G401 (cell line): ENCODE results near the gene TMEM121B. TPM values are rescaled to one million over a fixed set of nuclear protein-coding genes. Genes with fewer than 3 reads are reported as not detected.
A peak's percentile ranks its signal among the peaks of the same experiment; 100 is the strongest.

Source experiments
- DNase-seq: peaks from one replicate; pipeline ENCODE4 v3.0.0-alpha.2; 2015; ENCODE audit warnings: low spot score
- in situ Hi-C: cut with HindIII; loops from 2 replicates; pipeline ENCODE4 v1.10.0; 2016; ENCODE audit warnings: low sequenced_read_pairs, mixed read lengths
- total RNA-seq: library from RNA; depleted of rRNA; stranded (reverse); fragments of >200 nt; shearing (Covaris generic); gene quantifications from 2 replicates; pipeline ENCODE4 v1.2.3, GENCODE V29; 2014

The TMEM121B gene
- total RNA-seq, 1 experiment from 2014 or later = 0.75 TPM

GRCh38 chr22:17140826-17141766 lies 19.9 kb upstream of the TMEM121B start:
- no peak for DNase-seq
- in situ Hi-C loops = no loop called here

GRCh38 chr22:17140022-17140421 lies 18.9 kb upstream of the TMEM121B start:
- in situ Hi-C loops = no loop called here
- DNase-seq = no peak

DNA sequence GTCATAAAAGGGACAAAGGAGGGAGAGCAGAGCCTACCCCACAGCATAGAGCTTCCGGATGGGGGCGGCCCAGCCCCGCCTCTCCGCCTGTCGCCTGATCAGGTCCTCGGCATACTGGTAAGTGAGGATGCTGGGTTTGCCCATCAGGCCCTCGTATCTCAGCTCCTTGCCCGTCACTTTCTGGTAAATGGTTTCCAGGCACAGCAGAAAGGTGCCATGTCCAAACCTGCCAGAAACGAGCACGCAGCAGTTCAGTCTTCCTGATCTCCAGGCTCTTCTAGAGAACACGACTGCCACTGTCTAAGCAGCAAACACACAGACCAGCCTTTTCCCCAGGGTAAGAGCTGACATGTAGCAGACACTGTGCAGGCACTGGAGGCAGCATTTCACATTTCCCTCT lies 17.4 kb upstream of the TMEM121B start:
- DNase-seq = no peak
- in situ Hi-C loops = no loop called here

- in situ Hi-C loops = no loop called here
- no peak for DNase-seq
Measured at GRCh38 chr22:17137861-17138425, 16.8 kb upstream of the TMEM121B start.

DNA sequence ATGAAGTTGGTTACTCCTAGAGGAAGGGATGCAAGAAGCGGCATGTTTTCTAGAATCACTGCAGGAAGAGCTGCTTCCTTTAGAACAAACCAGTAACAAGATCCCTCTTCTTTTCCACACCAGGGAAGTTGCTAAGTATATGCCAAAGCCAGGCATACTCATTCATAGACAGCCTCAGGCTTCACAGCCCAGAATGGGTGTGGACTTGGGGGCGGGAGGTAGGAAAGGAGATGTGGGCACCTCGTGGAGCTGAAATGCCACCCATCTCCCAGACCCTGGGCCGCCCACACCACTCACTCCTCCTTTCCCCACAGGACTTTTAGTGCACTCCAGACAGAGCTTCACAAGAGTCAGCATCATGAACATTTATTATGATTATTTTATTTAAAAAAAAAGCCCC lies 16.0 kb upstream of the TMEM121B start:
- DNase-seq = no peak
- in situ Hi-C loops = no loop called here

DNA sequence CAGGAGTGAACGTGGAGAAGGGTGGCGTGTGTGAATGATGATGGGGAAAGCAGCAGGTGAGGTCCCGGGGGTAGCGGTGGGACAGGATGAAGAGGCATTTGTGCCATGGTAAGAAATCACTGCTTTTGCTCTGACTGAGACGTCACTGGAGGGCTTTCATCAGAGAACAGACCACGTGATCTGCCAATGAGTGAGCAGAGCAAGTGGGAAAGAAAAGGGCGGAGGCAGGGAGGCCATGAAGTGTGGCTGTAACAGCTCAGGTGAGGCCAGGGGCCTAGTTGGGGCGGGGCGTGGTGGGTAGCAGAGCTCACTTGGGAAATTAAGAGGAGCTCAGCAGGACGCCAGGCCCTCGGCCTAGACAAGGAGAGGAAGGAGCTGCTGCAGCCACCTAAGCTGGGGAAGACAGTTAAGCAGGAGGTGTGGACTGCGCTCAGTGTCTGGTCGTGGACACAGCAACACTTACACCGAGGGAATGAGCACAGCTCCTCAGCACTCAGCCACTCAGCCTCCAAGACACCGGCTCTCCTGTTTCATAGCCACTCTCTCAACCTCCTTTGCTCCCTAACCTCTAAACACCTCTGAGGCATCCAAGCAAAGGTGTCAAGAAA lies 14.1 kb upstream of the TMEM121B start:
- in situ Hi-C loops = no loop called here
- DNase-seq = no peak

DNA sequence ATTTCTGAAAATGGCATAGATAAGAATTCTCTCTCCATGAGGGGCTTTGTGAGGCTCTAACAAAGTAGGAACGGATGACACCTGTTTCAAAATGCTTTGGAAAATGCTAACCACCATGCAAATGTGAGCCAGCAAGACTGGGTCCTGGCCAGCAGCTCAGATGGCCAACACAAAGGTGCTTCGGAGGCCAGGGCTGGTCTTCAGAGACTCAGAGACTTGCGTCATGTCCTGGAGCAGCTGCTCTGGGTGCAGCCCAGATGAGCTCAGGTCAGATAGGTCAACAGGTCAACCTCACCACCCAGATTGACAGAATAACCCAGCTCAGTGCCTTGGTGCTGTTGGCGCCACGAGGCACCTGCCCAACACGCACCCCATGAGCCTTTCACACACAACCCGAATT lies 12.0 kb upstream of the TMEM121B start:
- DNase-seq = no peak
- in situ Hi-C loops = no loop called here

DNA sequence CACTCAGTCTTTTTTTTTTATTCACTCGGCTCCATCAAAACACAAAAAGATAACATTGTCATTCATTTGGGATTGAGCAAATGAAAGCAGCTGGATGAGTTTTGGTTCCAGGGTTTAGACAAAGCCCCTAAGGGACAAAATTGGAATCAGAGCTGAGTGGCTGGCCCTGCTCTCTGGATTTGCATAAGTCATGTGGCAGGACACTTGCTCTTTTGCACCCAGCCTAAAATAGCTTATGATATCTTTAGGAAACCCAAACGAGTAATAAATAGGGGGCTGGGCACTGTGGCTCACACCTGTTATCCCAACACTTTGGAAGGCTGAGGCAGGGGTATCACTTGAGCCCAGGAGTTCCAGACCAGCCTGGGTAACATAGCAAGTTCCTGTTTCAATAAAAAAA lies 11.0 kb upstream of the TMEM121B start:
- no peak for DNase-seq
- in situ Hi-C loops = no loop called here

DNA sequence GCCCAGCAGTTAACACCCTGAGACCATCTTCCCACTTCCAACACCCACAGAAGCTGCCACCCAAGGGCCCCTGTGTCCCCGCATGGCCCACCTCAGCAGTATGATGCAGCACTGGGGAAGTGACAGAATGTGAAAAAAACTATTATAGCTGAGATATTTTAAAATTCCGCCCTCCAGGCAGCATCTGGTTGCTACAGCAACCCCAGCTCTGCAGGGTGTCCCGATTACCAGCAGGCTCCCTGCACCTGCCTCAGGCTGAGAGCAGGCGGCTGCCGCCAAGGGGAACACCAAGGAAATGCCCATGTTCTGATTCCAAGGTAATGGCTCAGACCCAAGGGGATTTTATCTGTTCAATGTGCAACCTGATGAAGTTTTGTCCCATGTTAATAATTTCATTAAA lies 10.5 kb upstream of the TMEM121B start:
- in situ Hi-C loops = no loop called here

GRCh38 chr22:17130199-17130598 lies 9.0 kb upstream of the TMEM121B start:
- in situ Hi-C loops = no loop called here
- DNase-seq = no peak

More for the DNA sequence above, 10.5 kb upstream of the TMEM121B start:
- DNase-seq = no peak

DNA sequence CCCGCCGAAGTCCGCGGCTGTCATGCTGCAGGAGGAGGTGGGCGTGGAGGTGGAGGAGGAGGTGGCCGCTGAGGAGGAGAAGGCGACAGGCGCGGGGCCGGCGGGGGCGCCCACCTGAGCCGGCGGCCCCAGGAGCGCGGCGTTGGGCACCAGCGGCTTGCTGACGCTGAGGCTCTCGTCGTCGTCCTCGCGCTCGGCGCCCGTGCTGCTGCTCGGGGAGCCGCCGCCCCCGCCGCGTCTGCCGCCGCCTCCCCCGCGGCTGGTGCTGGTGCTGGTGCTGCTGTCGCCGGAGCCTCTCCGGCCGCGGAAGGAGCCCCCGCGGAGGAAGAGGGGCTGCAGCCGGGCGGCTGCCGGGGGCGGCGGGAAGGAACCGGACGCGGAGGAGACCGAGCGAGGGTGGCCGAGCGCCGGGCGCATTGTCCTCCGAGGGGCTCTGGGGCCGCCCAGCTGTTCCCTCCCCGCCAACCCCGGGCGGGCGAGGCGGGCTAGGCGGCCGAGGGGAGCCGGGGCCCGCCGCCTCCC lies 388 bp downstream of the TMEM121B start:
- in situ Hi-C loops = no loop called here
- peak; percentile 23 for DNase-seq

- in situ Hi-C loops = no loop called here
- no peak for DNase-seq
Measured at GRCh38 chr22:17120281-17120680, 879 bp downstream of the TMEM121B start.

GRCh38 chr22:17119481-17120202 lies 1.5 kb downstream of the TMEM121B start:
- peak; percentile 18 for DNase-seq
- in situ Hi-C loops = no loop called here

DNA sequence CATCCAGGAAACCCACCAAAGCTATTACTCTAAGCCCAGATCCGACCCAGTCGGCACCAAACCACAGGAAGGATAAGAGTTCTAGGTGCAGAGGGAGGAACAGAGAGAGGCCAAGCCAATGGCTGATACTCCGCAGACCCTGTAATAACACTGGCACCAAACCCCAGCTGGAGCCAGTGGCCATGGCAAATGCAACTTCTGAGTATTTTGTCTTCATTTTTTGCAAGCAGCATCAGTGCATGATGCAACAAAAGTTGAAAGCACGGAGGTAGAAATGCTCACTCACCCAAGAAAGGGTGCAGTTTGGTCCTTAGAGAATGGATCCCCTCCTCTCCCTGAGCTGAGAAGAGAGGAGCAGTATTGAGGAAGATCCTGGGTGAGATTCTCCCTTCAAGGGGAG lies 2.8 kb downstream of the TMEM121B start:
- in situ Hi-C loops = no loop called here
- DNase-seq = peak; percentile 11

DNA sequence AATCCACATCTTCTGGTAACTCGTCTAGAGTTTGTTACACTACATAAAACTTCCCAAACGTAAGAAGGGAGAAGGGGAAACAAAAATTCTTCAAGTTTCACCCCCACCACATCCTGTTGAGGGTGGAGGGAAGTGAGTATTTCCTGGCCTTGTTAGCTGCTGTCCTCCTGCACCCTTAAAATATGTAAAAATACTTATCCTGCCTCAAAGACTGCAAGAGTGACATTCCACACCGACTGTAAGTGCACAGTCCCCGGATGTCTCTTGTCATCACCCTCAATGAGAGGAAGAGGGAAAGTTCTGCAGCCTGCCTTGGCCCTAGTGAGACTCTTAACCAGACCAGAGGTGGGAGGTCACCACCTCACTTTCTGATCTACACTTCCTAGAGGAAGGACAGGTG lies 3.3 kb downstream of the TMEM121B start:
- in situ Hi-C loops = no loop called here
- peak; percentile 19 for DNase-seq

GRCh38 chr22:17117400-17117799 lies 3.8 kb downstream of the TMEM121B start:
- in situ Hi-C loops = no loop called here
- peak; percentile 30 for DNase-seq

DNA sequence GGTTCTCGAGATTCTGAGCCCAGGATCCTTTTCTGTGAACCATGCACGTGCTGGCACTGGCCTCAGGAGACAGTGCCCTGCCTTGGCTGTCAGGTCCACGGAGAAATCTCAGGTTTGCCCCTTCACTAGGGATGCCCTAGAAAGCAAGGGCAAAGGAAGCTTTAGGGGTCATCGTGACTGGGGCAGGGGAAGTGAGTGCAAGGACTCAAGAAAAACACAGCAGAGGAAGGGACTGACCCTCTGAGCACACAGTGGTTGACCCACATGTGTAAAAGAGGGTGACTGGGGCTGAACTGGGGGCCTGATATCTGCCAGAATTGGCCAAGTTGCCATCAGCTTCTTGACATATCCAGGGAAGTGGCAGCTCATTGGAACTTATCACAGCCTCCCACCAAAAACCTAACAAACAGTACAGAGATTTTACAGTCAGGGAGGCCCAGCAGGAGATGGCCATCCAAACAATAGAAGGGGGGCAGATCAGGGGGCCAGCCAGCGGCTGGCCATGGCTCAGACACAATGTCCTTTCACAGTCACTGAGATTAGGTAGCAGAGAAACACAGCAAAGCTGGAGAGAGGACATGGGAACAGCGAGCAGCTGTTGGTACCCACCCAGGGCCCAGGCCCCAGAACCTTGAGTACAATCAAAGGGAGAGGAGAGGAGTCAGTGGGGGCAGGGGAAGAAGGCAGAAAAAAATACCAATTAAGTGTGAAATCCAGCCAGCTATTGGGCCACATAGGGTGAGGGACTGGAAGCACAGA lies 4.4 kb downstream of the TMEM121B start:
- DNase-seq = peak; percentile 16

GRCh38 chr22:17115945-17116565 lies 5.1 kb downstream of the TMEM121B start:
- in situ Hi-C loops = no loop called here
- peak; percentile 43 for DNase-seq

More for the DNA sequence above, 4.4 kb downstream of the TMEM121B start:
- in situ Hi-C loops = no loop called here
